ENCODE results near the gene MPHOSPH6.
"Not testable (repeated sequence)": the region's sequence is repeated elsewhere in the genome, so short reads cannot be mapped to it uniquely, and the experiment has no call there.

Gene MPHOSPH6

DNA sequence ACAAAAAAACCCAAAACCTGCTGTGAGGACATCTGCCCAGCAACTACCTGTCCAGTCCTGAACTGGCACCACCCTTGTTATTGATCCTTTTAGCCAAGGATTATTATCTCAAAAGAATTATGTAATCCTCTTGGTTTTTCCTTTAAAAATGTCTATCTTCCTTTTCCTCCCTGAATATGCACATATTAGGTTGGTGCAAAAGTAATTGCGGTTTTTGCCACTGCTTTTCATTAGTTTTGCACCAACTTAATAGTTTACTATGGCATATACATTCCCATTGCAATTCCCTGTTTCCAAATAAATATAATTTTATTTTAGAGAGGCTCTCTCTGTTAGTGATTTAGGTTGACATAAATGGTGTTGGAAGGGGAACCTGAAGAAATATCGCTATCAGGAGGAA is 51.3 kb downstream of the MPHOSPH6 start:
- no peak for DNase-seq (ENCODE audit: low read depth in 2 of 2)

GRCh38 chr16:82116535-82116934 is 53.5 kb downstream of the MPHOSPH6 start:
- DNase-seq (ENCODE audit: low read depth in 2 of 2): no peak

DNA sequence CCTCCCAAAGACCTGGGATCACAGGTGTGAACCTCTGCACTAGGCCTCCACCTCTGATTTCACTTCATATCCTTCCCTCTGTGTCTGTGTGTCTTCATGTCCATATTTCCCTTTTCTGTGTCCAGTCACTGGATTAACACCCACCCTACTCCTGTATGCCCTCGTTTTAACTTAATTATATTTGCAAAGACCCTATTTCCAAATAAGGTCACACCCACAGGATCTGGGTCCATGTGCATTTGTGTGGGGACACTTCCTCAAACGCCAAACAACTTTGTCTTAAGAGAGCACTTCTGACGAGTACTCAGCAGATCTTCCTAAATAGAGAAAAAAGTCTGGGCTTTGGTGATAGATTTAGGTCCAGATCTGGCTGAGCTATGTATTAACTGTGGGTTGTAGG is 56.3 kb downstream of the MPHOSPH6 start:
- DNase-seq (ENCODE audit: low read depth in 2 of 2): no peak

DNA sequence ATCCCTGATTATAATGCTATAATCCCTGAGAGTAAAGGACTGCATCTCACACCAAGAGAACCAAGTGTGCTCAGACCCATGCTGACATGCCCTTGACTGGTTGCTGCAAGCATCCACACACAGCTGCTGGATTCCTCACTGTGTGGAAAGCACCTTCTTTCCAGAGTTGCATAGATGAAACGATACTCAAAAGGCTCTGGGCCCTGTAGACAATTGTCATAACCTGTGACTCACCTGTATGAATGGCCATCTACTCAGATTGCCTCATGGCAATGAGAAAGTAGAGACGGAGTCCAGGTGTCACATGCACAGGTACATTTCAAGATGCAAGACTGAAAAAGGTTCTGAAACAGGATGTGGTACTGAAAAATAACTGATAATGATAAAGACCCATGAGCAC is 58.1 kb downstream of the MPHOSPH6 start:
- DNase-seq (ENCODE audit: low read depth in 2 of 2): no peak

- not testable (repeated sequence) for DNase-seq (ENCODE audit: low read depth in 2 of 2)
These were observed 60.8 kb downstream of the MPHOSPH6 start for GRCh38 chr16:82109266-82109665.

- DNase-seq (ENCODE audit: low read depth in 2 of 2): no peak
These were observed 61.2 kb downstream of the MPHOSPH6 start for GRCh38 chr16:82108774-82109173.

GRCh38 chr16:82108100-82108499 is 61.9 kb downstream of the MPHOSPH6 start:
- no peak for DNase-seq (ENCODE audit: low read depth in 2 of 2)

- DNase-seq (ENCODE audit: low read depth in 2 of 2): no peak
These were observed 64.9 kb downstream of the MPHOSPH6 start for GRCh38 chr16:82105107-82105506.
